PC-9 (cell line): Measurements from ENCODE around the gene LAG3.

Experiments
- EZH2 ChIP-seq: fragments of 200-600 bp; sonication (generic); IDR thresholded peaks from 2 replicates; pipeline ENCODE4 v1.8.0; 2017; ENCODE audit warnings: antibody characterized with exemption, low read depth
- TF ChIP-seq, protein P1 (sequence below): fragments of 200-600 bp; sonication (generic); conservative IDR thresholded peaks from 2 replicates; pipeline ENCODE4 v1.6.1; 2017; ENCODE audit warnings: mixed run types, antibody characterized with exemption, mild to moderate bottlenecking, moderate library complexity

DNA sequence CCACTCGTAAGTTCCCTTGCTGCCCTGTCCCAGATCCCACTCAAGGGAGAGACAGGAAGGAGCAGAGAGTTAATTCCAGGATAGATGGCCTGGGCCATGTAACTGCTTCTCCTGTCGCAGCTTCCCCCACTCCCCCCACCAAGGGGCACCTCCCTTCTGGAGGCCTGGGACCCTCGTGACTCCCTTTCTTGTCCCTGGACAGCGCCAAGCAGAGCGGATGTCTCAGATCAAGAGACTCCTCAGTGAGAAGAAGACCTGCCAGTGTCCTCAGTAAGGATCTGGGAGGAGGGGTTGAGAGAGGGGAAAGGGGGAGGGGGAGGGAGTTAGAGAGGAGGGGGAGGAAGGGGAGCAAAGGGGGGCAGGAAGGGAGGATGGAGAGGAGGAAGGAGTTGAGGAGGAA is 46.3 kb downstream of the LAG3 start:
- no peak for TF ChIP-seq EZH2
- TF ChIP-seq, protein P1, sequence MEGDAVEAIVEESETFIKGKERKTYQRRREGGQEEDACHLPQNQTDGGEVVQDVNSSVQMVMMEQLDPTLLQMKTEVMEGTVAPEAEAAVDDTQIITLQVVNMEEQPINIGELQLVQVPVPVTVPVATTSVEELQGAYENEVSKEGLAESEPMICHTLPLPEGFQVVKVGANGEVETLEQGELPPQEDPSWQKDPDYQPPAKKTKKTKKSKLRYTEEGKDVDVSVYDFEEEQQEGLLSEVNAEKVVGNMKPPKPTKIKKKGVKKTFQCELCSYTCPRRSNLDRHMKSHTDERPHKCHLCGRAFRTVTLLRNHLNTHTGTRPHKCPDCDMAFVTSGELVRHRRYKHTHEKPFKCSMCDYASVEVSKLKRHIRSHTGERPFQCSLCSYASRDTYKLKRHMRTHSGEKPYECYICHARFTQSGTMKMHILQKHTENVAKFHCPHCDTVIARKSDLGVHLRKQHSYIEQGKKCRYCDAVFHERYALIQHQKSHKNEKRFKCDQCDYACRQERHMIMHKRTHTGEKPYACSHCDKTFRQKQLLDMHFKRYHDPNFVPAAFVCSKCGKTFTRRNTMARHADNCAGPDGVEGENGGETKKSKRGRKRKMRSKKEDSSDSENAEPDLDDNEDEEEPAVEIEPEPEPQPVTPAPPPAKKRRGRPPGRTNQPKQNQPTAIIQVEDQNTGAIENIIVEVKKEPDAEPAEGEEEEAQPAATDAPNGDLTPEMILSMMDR = no peak
